Nephron progenitor cell (in vitro differentiated cells): Measurements from ENCODE around the gene FBXO4.
A peak's percentile ranks its signal among the peaks of the same experiment; 100 is the strongest.
"Not testable (repeated sequence)": the region's sequence is repeated elsewhere in the genome, so short reads cannot be mapped to it uniquely, and the experiment has no call there.

ENCODE experiments used
- DNase-seq: peaks from one replicate; pipeline ENCODE4 v3.0.0; 2021
- H3K27ac Mint-ChIP-seq: 2 replicates; pipeline ENCODE4 v1.8.0; 2021; ENCODE audit warnings: mild to moderate bottlenecking, moderate library complexity, mixed read lengths
- H3K27me3 Mint-ChIP-seq: 2 replicates; pipeline ENCODE4 v1.8.0; 2021; ENCODE audit warnings: mild to moderate bottlenecking, low read depth, mixed read lengths; ENCODE audit not compliant: poor library complexity
- H3K36me3 Mint-ChIP-seq: 2 replicates; pipeline ENCODE4 v1.8.0; 2021; ENCODE audit warnings: low read depth, mixed read lengths
- H3K4me1 Mint-ChIP-seq: 2 replicates; pipeline ENCODE4 v1.8.0; 2021; ENCODE audit warnings: mixed read lengths
- H3K4me3 Mint-ChIP-seq: 2 replicates; pipeline ENCODE4 v1.8.0; 2021; ENCODE audit warnings: mild to moderate bottlenecking, moderate library complexity, mixed read lengths
- H3K9me3 Mint-ChIP-seq: 2 replicates; pipeline ENCODE4 v1.8.0; 2021; ENCODE audit warnings: mild to moderate bottlenecking, moderate library complexity, mixed read lengths
- CTCF ChIP-seq: fragments of 200-600 bp; sonication (generic); IDR thresholded peaks from 2 replicates; pipeline ENCODE4 v1.5.0; 2021; ENCODE audit warnings: antibody characterized with exemption

FBXO4 gene

DNA sequence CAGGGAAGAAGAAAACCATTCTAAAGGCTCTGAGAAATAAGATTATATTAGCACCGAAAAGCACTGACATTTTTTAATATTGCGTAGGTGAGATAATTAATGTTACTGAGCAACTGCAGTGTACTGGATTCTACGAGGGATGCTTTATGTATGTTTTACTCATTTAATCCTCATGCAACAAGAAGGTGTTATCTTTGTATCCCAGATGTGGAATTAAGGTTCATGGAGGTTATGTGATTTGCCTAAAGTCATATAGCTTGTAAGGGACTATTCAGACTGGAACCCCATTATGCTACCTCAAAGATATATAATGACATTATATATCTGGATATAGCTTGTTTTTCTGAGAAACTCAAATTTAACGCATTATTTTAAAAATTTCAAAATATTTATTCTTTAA, 2.5 kb downstream of the FBXO4 start:
- no peak for DNase-seq
- no peak for TF ChIP-seq CTCF
- no peak overlapping the region for H3K4me3 Mint-ChIP-seq
- peaks cover 3% of the 10 kb centered on the region for H3K27me3 Mint-ChIP-seq
- no peak overlapping the region for H3K27ac Mint-ChIP-seq
- H3K36me3 Mint-ChIP-seq: peaks cover 23% of the 10 kb centered on the region
- H3K9me3 Mint-ChIP-seq: peaks cover 4% of the 10 kb centered on the region
- H3K4me1 Mint-ChIP-seq: peaks cover 4% of the 10 kb centered on the region

GRCh38 chr5:41929035-41929434, 4.0 kb downstream of the FBXO4 start:
- peaks cover 3% of the 10 kb centered on the region for H3K27me3 Mint-ChIP-seq
- H3K4me1 Mint-ChIP-seq: peaks cover 4% of the 10 kb centered on the region
- no peak overlapping the region for H3K27ac Mint-ChIP-seq
- DNase-seq: no peak
- no peak overlapping the region for H3K4me3 Mint-ChIP-seq
- TF ChIP-seq CTCF: no peak
- peaks cover 13% of the 10 kb centered on the region for H3K36me3 Mint-ChIP-seq
- peaks cover 4% of the 10 kb centered on the region for H3K9me3 Mint-ChIP-seq

DNA sequence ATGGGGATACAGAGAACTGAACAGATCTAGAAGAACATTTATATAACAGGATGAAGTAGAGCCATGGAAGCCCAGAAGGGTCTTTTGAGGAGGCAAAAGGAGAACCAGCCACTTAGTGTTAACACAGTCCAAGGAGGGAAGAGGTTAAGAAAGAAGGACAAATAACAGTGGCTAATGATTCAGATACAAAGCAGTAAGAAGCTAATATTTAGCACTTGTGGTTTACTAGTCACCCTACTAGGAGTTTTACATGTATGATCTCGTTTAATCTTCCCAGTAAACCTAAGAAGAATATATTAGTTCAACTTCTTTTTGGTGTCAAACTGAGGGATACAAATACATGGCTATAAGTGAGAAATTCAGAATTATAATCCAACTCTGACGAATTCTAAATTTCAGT, 7.7 kb downstream of the FBXO4 start:
- H3K27ac Mint-ChIP-seq: no peak overlapping the region
- H3K4me3 Mint-ChIP-seq: no peak overlapping the region
- no peak for TF ChIP-seq CTCF
- peaks cover 8% of the 10 kb centered on the region for H3K4me1 Mint-ChIP-seq
- H3K36me3 Mint-ChIP-seq: peaks cover 5% of the 10 kb centered on the region
- no peaks in the 10 kb centered on the region for H3K9me3 Mint-ChIP-seq
- no peak for DNase-seq
- H3K27me3 Mint-ChIP-seq: peaks cover 3% of the 10 kb centered on the region

DNA sequence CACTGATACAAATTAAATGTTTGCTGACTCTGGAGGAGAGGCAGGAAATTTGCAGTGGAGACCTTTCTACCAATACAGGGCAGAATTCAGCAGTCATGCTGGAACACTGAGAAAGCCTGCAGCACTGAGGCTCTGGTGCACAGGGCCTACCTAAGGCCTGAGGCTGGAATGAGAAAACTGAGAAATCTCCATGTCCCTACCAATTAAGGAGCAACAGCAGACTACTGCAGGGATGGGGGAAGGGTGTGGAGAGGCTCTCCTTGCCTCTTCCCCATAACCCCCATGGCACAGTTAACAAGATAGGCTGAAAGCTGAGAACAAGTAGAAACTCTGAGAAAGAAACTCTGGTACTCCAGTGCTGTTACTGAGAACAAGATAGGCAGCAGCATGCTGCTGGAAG, 10.5 kb downstream of the FBXO4 start:
- peak; percentile 3 for DNase-seq
- Mint-ChIP-seq H3K4me3 (no peak overlapping the region), H3K36me3 (no peaks in the 10 kb centered on the region), H3K27me3 (no peaks in the 10 kb centered on the region), H3K4me1 (peaks cover 8% of the 10 kb centered on the region), H3K9me3 (no peaks in the 10 kb centered on the region), H3K27ac (peak overlapping the region; percentile 65)
- no peak for TF ChIP-seq CTCF

- Mint-ChIP-seq H3K27ac (no peak overlapping the region), H3K36me3 (no peaks in the 10 kb centered on the region), H3K4me3 (no peak overlapping the region), H3K27me3 (no peaks in the 10 kb centered on the region), H3K9me3 (no peaks in the 10 kb centered on the region), H3K4me1 (peaks cover 3% of the 10 kb centered on the region)
- DNase-seq: no peak
- TF ChIP-seq CTCF: no peak
Observed at GRCh38 chr5:41940641-41941040, 15.6 kb downstream of the FBXO4 start.

- peaks cover 11% of the 10 kb centered on the region for H3K9me3 Mint-ChIP-seq
- not testable (repeated sequence) for H3K36me3 Mint-ChIP-seq, H3K27ac Mint-ChIP-seq, H3K4me1 Mint-ChIP-seq, H3K4me3 Mint-ChIP-seq, H3K27me3 Mint-ChIP-seq, DNase-seq
Observed at GRCh38 chr5:41945332-41945955, 20.4 kb downstream of the FBXO4 start.
